Measurements from ENCODE around the gene RIMBP2. TPM values are rescaled to one million over a fixed set of nuclear protein-coding genes. Genes with fewer than 3 reads are reported as not detected.

Gene RIMBP2
- total and polyA plus RNA-seq, 2 donors = 1.3 to 2.7 TPM

- WGBS = 92% methylated on average over 23 of the region's 23 CpGs
- Histone ChIP-seq H3K4me3 (ENCODE audit: low read depth, low read length) (no peak overlapping the region), H3K36me3 (ENCODE audit: insufficient read depth) (no peaks in the 10 kb centered on the region), H3K27ac (ENCODE audit: low read depth) (no peak overlapping the region), H3K4me1 (ENCODE audit: insufficient read depth) (no peaks in the 10 kb centered on the region)
- DNase-seq (ENCODE audit: extremely low spot score) = no peak
Measured at GRCh38 chr12:130440411-130441080, 275.6 kb downstream of the RIMBP2 start.

GRCh38 chr12:130439250-130439649 is 276.8 kb downstream of the RIMBP2 start:
- Histone ChIP-seq H3K4me1 (ENCODE audit: insufficient read depth) (no peaks in the 10 kb centered on the region), H3K27ac (ENCODE audit: low read depth) (no peak overlapping the region), H3K36me3 (ENCODE audit: insufficient read depth) (no peaks in the 10 kb centered on the region), H3K4me3 (ENCODE audit: low read depth, low read length) (no peak overlapping the region)
- 98% methylated on average over 3 of the region's 3 CpGs for WGBS
- no peak for DNase-seq (ENCODE audit: extremely low spot score)

GRCh38 chr12:130438711-130439110 is 277.4 kb downstream of the RIMBP2 start:
- DNase-seq (ENCODE audit: extremely low spot score) = no peak
- H3K27ac ChIP-seq (ENCODE audit: low read depth) = no peak overlapping the region
- H3K4me3 ChIP-seq (ENCODE audit: low read depth, low read length) = no peak overlapping the region
- H3K4me1 ChIP-seq (ENCODE audit: insufficient read depth) = no peaks in the 10 kb centered on the region
- H3K36me3 ChIP-seq (ENCODE audit: insufficient read depth) = no peaks in the 10 kb centered on the region
- 95% methylated on average over 13 of the region's 13 CpGs for WGBS

- DNase-seq (ENCODE audit: extremely low spot score) = no peak
- H3K4me1 ChIP-seq (ENCODE audit: insufficient read depth) = no peaks in the 10 kb centered on the region
- no peaks in the 10 kb centered on the region for H3K36me3 ChIP-seq (ENCODE audit: insufficient read depth)
- no peak overlapping the region for H3K27ac ChIP-seq (ENCODE audit: low read depth)
- 90% methylated on average over 19 of the region's 19 CpGs for WGBS
- H3K4me3 ChIP-seq (ENCODE audit: low read depth, low read length) = no peak overlapping the region
Measured at GRCh38 chr12:130438243-130438620, 277.9 kb downstream of the RIMBP2 start.

- no peak for DNase-seq (ENCODE audit: extremely low spot score)
- WGBS = 88% methylated on average over 16 of the region's 16 CpGs
Measured at GRCh38 chr12:130437555-130438242, 278.4 kb downstream of the RIMBP2 start.

GRCh38 chr12:130436741-130437501 is 279.2 kb downstream of the RIMBP2 start:
- Histone ChIP-seq H3K4me1 (ENCODE audit: insufficient read depth) (no peaks in the 10 kb centered on the region), H3K27ac (ENCODE audit: low read depth) (no peak overlapping the region), H3K36me3 (ENCODE audit: insufficient read depth) (no peaks in the 10 kb centered on the region), H3K4me3 (ENCODE audit: low read depth, low read length) (no peak overlapping the region)
- DNase-seq (ENCODE audit: extremely low spot score) = no peak
- WGBS = 95% methylated on average over 47 of the region's 47 CpGs

More at GRCh38 chr12:130437555-130438242, 278.4 kb downstream of the RIMBP2 start:
- Histone ChIP-seq H3K36me3 (ENCODE audit: insufficient read depth) (no peaks in the 10 kb centered on the region), H3K27ac (ENCODE audit: low read depth) (no peak overlapping the region), H3K4me3 (ENCODE audit: low read depth, low read length) (no peak overlapping the region), H3K4me1 (ENCODE audit: insufficient read depth) (no peaks in the 10 kb centered on the region)

- no peak overlapping the region for H3K4me3 ChIP-seq (ENCODE audit: low read depth, low read length)
- no peak overlapping the region for H3K27ac ChIP-seq (ENCODE audit: low read depth)
- no peaks in the 10 kb centered on the region for H3K4me1 ChIP-seq (ENCODE audit: insufficient read depth)
- DNase-seq (ENCODE audit: extremely low spot score) = no peak
- H3K36me3 ChIP-seq (ENCODE audit: insufficient read depth) = no peaks in the 10 kb centered on the region
- WGBS = 91% methylated on average over 17 of the region's 17 CpGs
Measured at GRCh38 chr12:130435826-130436225, 280.3 kb downstream of the RIMBP2 start.

- Histone ChIP-seq H3K4me1 (ENCODE audit: insufficient read depth) (no peaks in the 10 kb centered on the region), H3K4me3 (ENCODE audit: low read depth, low read length) (no peak overlapping the region), H3K36me3 (ENCODE audit: insufficient read depth) (no peaks in the 10 kb centered on the region), H3K27ac (ENCODE audit: low read depth) (no peak overlapping the region)
- 81% methylated on average over 6 of the region's 6 CpGs for WGBS
- no peak for DNase-seq (ENCODE audit: extremely low spot score)
Measured at GRCh38 chr12:130435331-130435730, 280.8 kb downstream of the RIMBP2 start.

GRCh38 chr12:130434560-130434959 is 281.5 kb downstream of the RIMBP2 start:
- 88% methylated on average over 22 of the region's 22 CpGs for WGBS
- no peak for DNase-seq (ENCODE audit: extremely low spot score)
- Histone ChIP-seq H3K4me3 (ENCODE audit: low read depth, low read length) (no peak overlapping the region), H3K4me1 (ENCODE audit: insufficient read depth) (no peaks in the 10 kb centered on the region), H3K36me3 (ENCODE audit: insufficient read depth) (no peaks in the 10 kb centered on the region), H3K27ac (ENCODE audit: low read depth) (no peak overlapping the region)

- no peak for DNase-seq (ENCODE audit: extremely low spot score)
- Histone ChIP-seq H3K4me3 (ENCODE audit: low read depth, low read length) (no peak overlapping the region), H3K36me3 (ENCODE audit: insufficient read depth) (no peaks in the 10 kb centered on the region), H3K27ac (ENCODE audit: low read depth) (no peak overlapping the region), H3K4me1 (ENCODE audit: insufficient read depth) (no peaks in the 10 kb centered on the region)
- 91% methylated on average over 13 of the region's 13 CpGs for WGBS
Measured at GRCh38 chr12:130433834-130434233, 282.3 kb downstream of the RIMBP2 start.

- H3K4me3 ChIP-seq (ENCODE audit: low read depth, low read length) = no peak overlapping the region
- H3K27ac ChIP-seq (ENCODE audit: low read depth) = no peak overlapping the region
- no peak for DNase-seq (ENCODE audit: extremely low spot score)
- no peaks in the 10 kb centered on the region for H3K36me3 ChIP-seq (ENCODE audit: insufficient read depth)
- no peaks in the 10 kb centered on the region for H3K4me1 ChIP-seq (ENCODE audit: insufficient read depth)
- 87% methylated on average over 6 of the region's 6 CpGs for WGBS
Measured at GRCh38 chr12:130433411-130433810, 282.7 kb downstream of the RIMBP2 start.

GRCh38 chr12:130431176-130431575 is 284.9 kb downstream of the RIMBP2 start:
- no peaks in the 10 kb centered on the region for H3K36me3 ChIP-seq (ENCODE audit: insufficient read depth)
- WGBS = 92% methylated on average over 11 of the region's 11 CpGs
- no peak overlapping the region for H3K27ac ChIP-seq (ENCODE audit: low read depth)
- H3K4me3 ChIP-seq (ENCODE audit: low read depth, low read length) = no peak overlapping the region
- DNase-seq (ENCODE audit: extremely low spot score) = no peak
- H3K4me1 ChIP-seq (ENCODE audit: insufficient read depth) = no peaks in the 10 kb centered on the region

- no peak overlapping the region for H3K4me3 ChIP-seq (ENCODE audit: low read depth, low read length)
- no peak overlapping the region for H3K27ac ChIP-seq (ENCODE audit: low read depth)
- no peaks in the 10 kb centered on the region for H3K4me1 ChIP-seq (ENCODE audit: insufficient read depth)
- no peak for DNase-seq (ENCODE audit: extremely low spot score)
- no peaks in the 10 kb centered on the region for H3K36me3 ChIP-seq (ENCODE audit: insufficient read depth)
- 62% methylated on average over 24 of the region's 24 CpGs for WGBS
Measured at GRCh38 chr12:130429656-130430505, 286.2 kb downstream of the RIMBP2 start.

Data from urinary bladder (tissue), 4 donors.